Duodenal mucosa (tissue), 2 donors: Measurements from ENCODE around the gene GOLIM4.

Experiments
- H3K27ac ChIP-seq: one replicate; pipeline ENCODE4 v1.7.0; 2013; ENCODE audit warnings: low read depth, low read length
- H3K27me3 ChIP-seq, 2 donors: one replicate each; pipeline ENCODE4 v1.7.0; 2013; ENCODE audit warnings: low read length in 2 of 2, control low read depth in 1 of 2; ENCODE audit not compliant: insufficient read depth in 2 of 2, control insufficient read depth in 1 of 2
- H3K36me3 ChIP-seq, 2 donors: one replicate each; pipeline ENCODE4 v1.7.0; 2013; ENCODE audit warnings: low read length in 2 of 2, control low read depth in 1 of 2; ENCODE audit not compliant: insufficient read depth in 2 of 2, control insufficient read depth in 1 of 2
- H3K4me1 ChIP-seq, 2 donors: one replicate each; pipeline ENCODE4 v1.7.0; 2013; ENCODE audit warnings: low read length in 2 of 2, control low read depth in 1 of 2; ENCODE audit not compliant: insufficient read depth in 2 of 2, control insufficient read depth in 1 of 2
- H3K4me3 ChIP-seq, 2 donors: one replicate each; pipeline ENCODE4 v1.7.0; 2013; ENCODE audit warnings: low read length in 2 of 2, low read depth in 1 of 2
- H3K9ac ChIP-seq, 2 donors: one replicate each; pipeline ENCODE4 v1.7.0; 2013; ENCODE audit warnings: low read length in 2 of 2, low read depth in 1 of 2
- H3K9me3 ChIP-seq, 2 donors: one replicate each; pipeline ENCODE4 v1.7.0; 2013; ENCODE audit warnings: low read length in 2 of 2, control low read depth in 1 of 2; ENCODE audit not compliant: control insufficient read depth in 1 of 2

Gene GOLIM4

DNA sequence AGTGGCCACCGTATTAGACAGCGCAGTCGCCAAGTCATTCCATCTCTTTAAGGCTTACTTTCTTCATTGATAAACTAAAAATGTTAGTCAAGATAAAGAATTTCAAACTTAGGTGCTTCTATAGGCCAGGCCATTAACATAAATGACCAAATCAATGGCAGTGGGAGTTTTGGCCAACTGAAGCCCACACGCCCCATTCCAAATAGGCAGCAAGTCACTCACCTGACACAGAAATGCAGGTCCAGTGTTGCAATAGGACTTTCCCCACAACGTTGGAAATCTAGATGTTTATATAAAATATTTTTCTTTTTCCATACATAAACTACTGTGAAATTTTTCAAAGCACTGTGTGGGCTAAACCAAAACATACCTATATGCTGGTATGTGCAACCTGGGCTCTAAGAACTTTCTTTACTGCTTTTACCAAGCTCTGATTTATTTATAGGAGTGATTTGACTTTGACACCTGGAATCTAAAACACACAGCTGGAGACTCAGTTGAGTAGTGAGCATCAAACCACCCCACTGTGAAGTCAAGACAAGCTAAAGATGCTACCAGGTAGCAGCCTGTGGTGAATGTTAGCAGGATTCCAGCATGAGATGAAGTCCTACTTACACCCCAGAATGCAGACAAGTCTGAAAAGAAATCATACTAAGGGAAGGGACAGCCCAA lies 15.1 kb downstream of the GOLIM4 start:
- no peak overlapping the region for H3K27ac ChIP-seq
- no peaks in the 10 kb centered on the region for H3K27me3 ChIP-seq
- H3K9me3 ChIP-seq = no peaks in the 10 kb centered on the region
- H3K4me3 ChIP-seq = no peak overlapping the region
- H3K36me3 ChIP-seq = no peaks in the 10 kb centered on the region
- H3K9ac ChIP-seq = no peak overlapping the region
- H3K4me1 ChIP-seq = peaks cover 3 to 30% of the 10 kb centered on the region in 2 donors

DNA sequence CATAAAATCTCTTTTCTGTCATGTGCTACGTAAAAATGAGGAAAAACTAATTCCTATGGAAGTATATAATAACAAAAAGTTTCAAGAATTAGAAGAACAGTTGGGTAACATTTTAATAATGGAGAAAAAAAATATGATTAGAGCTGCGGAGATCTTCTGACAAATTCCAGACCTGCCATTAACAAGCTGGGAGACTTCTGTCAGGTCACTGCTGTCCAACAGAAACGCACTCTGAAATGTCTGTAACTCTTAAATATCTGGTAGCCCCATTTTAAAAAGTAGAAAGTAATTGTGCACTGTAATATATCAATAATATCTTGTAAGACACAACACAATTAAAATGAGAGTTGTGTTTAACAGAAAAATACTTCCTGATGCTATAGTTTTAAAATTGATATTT lies 15.7 kb downstream of the GOLIM4 start:
- no peaks in the 10 kb centered on the region for H3K36me3 ChIP-seq
- H3K4me3 ChIP-seq = no peak overlapping the region
- no peak overlapping the region for H3K9ac ChIP-seq
- no peak overlapping the region for H3K27ac ChIP-seq
- peaks cover 0 to 25% of the 10 kb centered on the region in 2 donors for H3K4me1 ChIP-seq
- no peaks in the 10 kb centered on the region for H3K9me3 ChIP-seq
- no peaks in the 10 kb centered on the region for H3K27me3 ChIP-seq

DNA sequence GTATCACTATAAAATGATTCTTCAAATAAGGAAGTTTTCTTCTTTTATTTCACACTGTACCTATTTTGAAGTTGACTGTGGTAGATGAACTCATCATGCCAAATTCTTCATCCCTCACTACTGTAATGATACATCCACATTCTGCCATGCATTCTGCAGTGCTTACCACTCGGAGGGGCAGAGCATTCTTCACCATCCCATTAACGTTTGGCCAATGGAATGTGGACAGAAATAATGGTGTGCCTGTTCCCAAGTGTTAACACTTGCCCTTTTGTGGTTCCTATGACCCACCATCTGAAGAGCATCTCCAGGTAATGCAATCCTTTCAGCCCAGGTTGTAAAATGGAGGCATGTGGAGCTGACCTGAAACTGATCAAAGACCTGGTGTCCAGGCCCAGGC lies 18.6 kb downstream of the GOLIM4 start:
- no peaks in the 10 kb centered on the region for H3K36me3 ChIP-seq
- no peaks in the 10 kb centered on the region for H3K27me3 ChIP-seq
- H3K27ac ChIP-seq = no peak overlapping the region
- H3K9ac ChIP-seq = no peak overlapping the region
- no peaks in the 10 kb centered on the region for H3K9me3 ChIP-seq
- H3K4me1 ChIP-seq = peaks cover 0 to 15% of the 10 kb centered on the region in 2 donors
- no peak overlapping the region for H3K4me3 ChIP-seq

DNA sequence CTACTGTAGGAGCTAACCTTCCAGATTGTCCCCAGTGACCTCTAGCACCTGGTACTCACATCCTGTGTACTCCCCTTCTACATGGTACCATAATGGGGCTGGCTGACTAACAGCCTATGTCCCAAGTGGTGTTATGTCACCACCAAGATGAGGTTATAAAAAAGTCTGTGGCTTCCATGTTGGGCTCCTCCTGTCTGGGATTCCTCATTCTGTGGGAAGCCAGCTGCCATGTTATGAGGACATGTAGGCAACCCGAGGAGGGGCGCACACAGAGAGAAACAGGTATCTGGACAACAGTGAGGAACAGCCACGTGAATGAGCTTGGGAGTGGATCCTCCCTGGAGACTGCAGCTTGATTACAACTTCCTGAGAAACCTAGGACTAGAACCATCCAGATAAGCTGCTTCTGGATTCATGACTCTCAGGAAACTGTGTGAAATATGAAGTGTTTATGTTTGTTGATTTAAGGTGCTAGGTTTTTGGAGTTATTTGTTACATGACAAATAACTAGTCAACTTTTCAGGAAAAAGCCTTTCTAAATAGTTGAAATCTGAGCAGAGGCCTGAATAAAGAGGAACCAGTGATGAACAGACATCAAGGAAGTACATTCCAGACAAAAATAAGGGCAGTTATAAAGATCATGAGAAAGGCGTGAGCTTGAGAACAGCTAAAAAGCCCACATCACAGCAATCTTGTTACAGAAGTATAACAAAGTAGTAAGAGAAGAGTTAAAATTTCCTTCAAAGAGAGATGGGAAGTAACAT lies 21.7 kb downstream of the GOLIM4 start:
- Histone ChIP-seq H3K9ac (no peak overlapping the region), H3K27ac (no peak overlapping the region), H3K9me3 (no peaks in the 10 kb centered on the region), H3K4me1 (peaks cover 5 to 19% of the 10 kb centered on the region in 2 donors), H3K36me3 (peaks cover 0 to 5% of the 10 kb centered on the region in 2 donors), H3K27me3 (no peaks in the 10 kb centered on the region), H3K4me3 (no peak overlapping the region)

DNA sequence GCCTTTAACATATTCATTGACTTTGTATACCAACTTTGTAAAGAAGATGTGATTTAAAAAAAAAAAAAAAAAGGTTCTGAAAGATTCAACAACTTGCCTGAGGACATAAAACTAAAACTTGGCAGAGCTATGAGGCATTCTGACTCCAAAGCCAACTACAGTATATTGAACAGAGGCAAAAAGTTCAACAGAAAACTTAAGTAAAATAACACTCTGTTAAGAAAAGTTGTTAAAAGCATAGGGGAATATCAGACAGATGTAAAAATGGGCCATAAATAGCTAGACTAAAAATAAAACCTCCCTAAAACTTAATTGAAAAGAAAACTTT lies 23.4 kb downstream of the GOLIM4 start:
- H3K27ac ChIP-seq = no peak overlapping the region
- H3K9ac ChIP-seq = no peak overlapping the region
- no peak overlapping the region for H3K4me3 ChIP-seq
- no peaks in the 10 kb centered on the region for H3K9me3 ChIP-seq
- peaks cover 0 to 5% of the 10 kb centered on the region in 2 donors for H3K36me3 ChIP-seq
- no peaks in the 10 kb centered on the region for H3K27me3 ChIP-seq
- H3K4me1 ChIP-seq = peaks cover 5 to 18% of the 10 kb centered on the region in 2 donors

DNA sequence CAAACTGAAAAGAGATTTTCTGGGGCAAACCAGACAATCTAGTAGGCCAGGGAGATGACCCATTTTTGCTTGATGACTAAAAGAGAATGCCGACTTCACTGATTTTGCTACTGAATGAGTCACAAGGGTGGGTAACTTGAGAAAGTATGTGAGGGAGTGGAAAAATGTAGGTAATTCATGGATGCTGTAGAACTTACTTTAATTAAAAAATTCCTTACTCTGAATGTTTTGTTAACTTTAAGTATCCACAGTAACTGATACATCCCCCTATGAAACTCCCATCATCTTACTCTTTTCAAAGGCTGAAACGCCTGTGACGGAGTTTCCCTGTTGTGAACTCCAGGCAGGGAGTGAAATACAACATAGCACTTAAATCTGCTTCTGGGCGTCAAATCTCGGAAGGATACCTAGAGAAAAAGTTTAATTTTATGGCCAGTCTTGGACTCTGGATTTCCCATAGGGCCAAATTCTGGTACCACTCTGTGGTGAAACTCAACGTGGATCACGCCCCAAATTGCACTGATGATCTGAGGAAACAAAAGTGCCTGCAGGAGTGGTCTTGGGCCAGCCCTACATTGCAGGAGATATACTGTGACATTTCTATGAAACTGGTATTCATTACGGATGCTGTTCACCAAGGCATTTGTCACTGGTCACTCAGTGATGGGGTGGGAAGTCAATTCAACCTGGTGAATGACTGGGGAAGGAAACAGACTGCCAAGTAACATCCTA lies 24.0 kb downstream of the GOLIM4 start:
- H3K4me1 ChIP-seq = peaks cover 10 to 22% of the 10 kb centered on the region in 2 donors
- H3K27ac ChIP-seq = no peak overlapping the region
- no peak overlapping the region for H3K4me3 ChIP-seq
- no peak overlapping the region for H3K9ac ChIP-seq
- peaks cover 0 to 5% of the 10 kb centered on the region in 2 donors for H3K36me3 ChIP-seq
- no peaks in the 10 kb centered on the region for H3K9me3 ChIP-seq
- H3K27me3 ChIP-seq = no peaks in the 10 kb centered on the region

DNA sequence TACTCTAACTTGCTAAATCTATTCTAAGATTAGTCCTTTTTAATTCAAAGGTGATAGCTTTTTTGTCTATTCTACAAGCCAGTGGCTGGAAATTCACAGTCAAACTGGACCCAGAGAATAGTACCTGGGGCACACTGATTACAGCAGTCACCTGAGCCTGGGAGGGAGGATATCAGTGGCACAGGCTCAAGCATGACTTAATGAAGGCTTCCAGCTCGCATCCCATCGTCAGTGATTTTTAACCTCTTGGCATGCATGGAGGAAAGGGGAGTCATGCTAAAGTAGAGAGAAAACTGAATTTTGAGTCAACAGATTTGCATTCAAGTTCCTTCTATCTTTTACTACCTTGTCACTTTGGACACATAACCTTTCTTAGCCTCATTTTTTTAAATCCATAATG lies 24.8 kb downstream of the GOLIM4 start:
- Histone ChIP-seq H3K9me3 (no peaks in the 10 kb centered on the region), H3K4me1 (peaks cover 15 to 31% of the 10 kb centered on the region in 2 donors), H3K27ac (no peak overlapping the region), H3K27me3 (no peaks in the 10 kb centered on the region), H3K9ac (no peak overlapping the region), H3K4me3 (no peak overlapping the region), H3K36me3 (peaks cover 0 to 5% of the 10 kb centered on the region in 2 donors)

DNA sequence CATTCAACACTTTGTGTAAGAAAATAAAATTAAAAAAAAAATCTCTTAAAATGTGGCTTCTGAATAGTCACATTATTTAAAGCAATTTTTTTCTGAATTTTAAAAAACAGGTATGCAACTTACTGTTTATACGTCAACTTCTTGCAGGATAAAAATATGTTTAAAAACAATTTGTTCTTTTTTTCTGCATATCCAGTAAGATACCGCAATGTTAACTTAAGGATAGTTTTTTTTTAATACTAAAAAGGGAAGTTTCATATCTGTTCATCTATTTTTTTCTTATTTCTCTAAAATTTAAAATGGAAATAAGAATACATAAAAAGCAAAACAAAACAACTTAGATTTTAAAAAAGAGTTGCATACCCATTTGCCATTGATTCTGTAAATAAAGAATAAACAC lies 27.4 kb downstream of the GOLIM4 start:
- Histone ChIP-seq H3K27ac (no peak overlapping the region), H3K9me3 (no peaks in the 10 kb centered on the region), H3K36me3 (peaks cover 0 to 9% of the 10 kb centered on the region in 2 donors), H3K9ac (no peak overlapping the region), H3K27me3 (no peaks in the 10 kb centered on the region), H3K4me1 (peaks cover 15 to 33% of the 10 kb centered on the region in 2 donors), H3K4me3 (no peak overlapping the region)

DNA sequence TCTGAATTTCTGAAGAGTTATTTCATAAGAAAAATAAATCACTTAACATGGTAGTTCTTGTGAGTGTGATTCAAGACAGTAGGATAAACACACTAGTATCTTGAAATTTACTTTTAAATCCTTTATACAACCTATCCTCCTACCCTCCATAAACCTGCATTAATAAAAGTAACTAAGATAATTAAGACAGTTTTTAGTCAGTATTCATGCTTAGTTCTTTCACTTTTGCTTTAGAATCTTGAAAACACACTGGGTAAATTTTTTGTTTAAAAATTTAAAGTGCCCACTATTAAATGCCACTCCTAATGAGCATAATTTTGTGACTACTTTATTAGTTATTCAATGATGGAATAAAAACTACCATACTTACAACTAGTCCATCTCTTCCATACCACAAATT lies 28.8 kb downstream of the GOLIM4 start:
- no peaks in the 10 kb centered on the region for H3K27me3 ChIP-seq
- peaks cover 22 to 44% of the 10 kb centered on the region in 2 donors for H3K4me1 ChIP-seq
- H3K9me3 ChIP-seq = no peaks in the 10 kb centered on the region
- H3K9ac ChIP-seq = no peak overlapping the region
- H3K27ac ChIP-seq = no peak overlapping the region
- H3K36me3 ChIP-seq = peaks cover 0 to 7% of the 10 kb centered on the region in 2 donors
- H3K4me3 ChIP-seq = no peak overlapping the region

DNA sequence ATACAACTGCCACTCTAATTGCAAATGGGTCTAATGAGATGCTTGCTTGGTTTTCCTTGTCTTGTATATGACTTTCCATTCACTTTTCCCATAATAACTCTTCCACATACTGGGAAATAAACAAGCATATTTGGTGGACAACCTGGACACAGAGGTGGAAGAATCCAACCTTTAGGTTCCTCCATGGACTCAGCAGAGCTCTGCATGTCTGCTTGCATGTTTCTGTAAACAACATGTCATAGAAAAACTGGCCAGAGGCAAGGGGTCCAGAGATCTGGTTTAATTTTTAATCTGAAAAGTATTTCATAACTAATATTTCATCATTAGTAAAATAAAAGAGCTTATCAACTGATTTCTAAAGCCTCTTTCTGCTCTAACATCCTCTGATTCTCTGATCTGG lies 30.2 kb downstream of the GOLIM4 start:
- H3K9me3 ChIP-seq = no peaks in the 10 kb centered on the region
- H3K4me3 ChIP-seq = no peak overlapping the region
- H3K4me1 ChIP-seq = peaks cover 22 to 51% of the 10 kb centered on the region in 2 donors
- H3K36me3 ChIP-seq = peaks cover 0 to 3% of the 10 kb centered on the region in 2 donors
- H3K27ac ChIP-seq = no peak overlapping the region
- H3K9ac ChIP-seq = no peak overlapping the region
- no peaks in the 10 kb centered on the region for H3K27me3 ChIP-seq
